WTC11 (cell line): ENCODE data around the gene TMEM86B. TPM values are rescaled to one million over a fixed set of nuclear protein-coding genes. Genes with fewer than 3 reads are reported as not detected.

Experiments
- ATAC-seq: fragments of 200-7000 bp; cut with Tn5 transposase; 2 replicates; pipeline ENCODE4 v1.10.0; 2021; ENCODE audit warnings: mild to moderate bottlenecking, moderate library complexity
- CTCF ChIA-PET: fragments of 300-600 bp; sonication (Branson Sonifier 250); formaldehyde crosslinking; loops from one replicate; lab custom pipeline; 2021; ENCODE audit warnings: antibody characterized with exemption; lab: Charles Lee
- POLR2A ChIA-PET: fragments of 350-600 bp; sonication (Branson Sonifier 250); formaldehyde crosslinking; loops from one replicate; lab custom pipeline; 2021; ENCODE audit warnings: antibody characterized with exemption; lab: Charles Lee
- DNase-seq: peaks from one replicate; pipeline ENCODE4 v3.0.0; 2021; ENCODE audit warnings: low spot score
- H3K27ac Mint-ChIP-seq: 2 replicates; pipeline ENCODE4 v1.8.0; 2021; ENCODE audit warnings: mixed read lengths
- H3K27me3 Mint-ChIP-seq: 2 replicates; pipeline ENCODE4 v1.8.0; 2021; ENCODE audit warnings: low read depth, mild to moderate bottlenecking, moderate library complexity, mixed read lengths
- H3K36me3 Mint-ChIP-seq: 2 replicates; pipeline ENCODE4 v1.8.0; 2021; ENCODE audit warnings: mixed read lengths
- H3K4me1 Mint-ChIP-seq: 2 replicates; pipeline ENCODE4 v1.8.0; 2022; ENCODE audit warnings: mixed read lengths
- H3K4me3 Mint-ChIP-seq: 2 replicates; pipeline ENCODE4 v1.8.0; 2021; ENCODE audit warnings: mild to moderate bottlenecking, moderate library complexity, mixed read lengths
- H3K9me3 Mint-ChIP-seq: 2 replicates; pipeline ENCODE4 v1.8.0; 2021; ENCODE audit warnings: mixed read lengths
- CBFB ChIP-seq: sonication (generic); formaldehyde crosslinking; IDR thresholded peaks from 2 replicates; pipeline ENCODE4 v1.8.1; 2022; ENCODE audit warnings: mild to moderate bottlenecking, low read depth, missing genetic modification reagents
- CREM ChIP-seq: sonication (generic); formaldehyde crosslinking; IDR thresholded peaks from 2 replicates; pipeline ENCODE4 v1.8.1; 2022; ENCODE audit warnings: mild to moderate bottlenecking, missing genetic modification reagents, moderate library complexity
- FOXK1 ChIP-seq: sonication (generic); formaldehyde crosslinking; IDR thresholded peaks from 2 replicates; pipeline ENCODE4 v1.8.0; 2022; ENCODE audit warnings: mild to moderate bottlenecking, moderate library complexity, missing genetic modification reagents
- GTF2I ChIP-seq: fragments of 250-450 bp; sonication (Bioruptor Pico); conservative IDR thresholded peaks from 2 replicates; pipeline ENCODE4 v1.4.0; 2021; ENCODE audit warnings: mild to moderate bottlenecking
- HMGA2 ChIP-seq: fragments of 250-450 bp; sonication (Bioruptor Pico); IDR thresholded peaks from 2 replicates; pipeline ENCODE4 v1.4.0; 2021; ENCODE audit warnings: mild to moderate bottlenecking, moderate library complexity
- NR3C1 ChIP-seq: sonication (generic); formaldehyde crosslinking; conservative IDR thresholded peaks from 2 replicates; pipeline ENCODE4 v1.8.1; 2023; ENCODE audit warnings: low read depth, mild to moderate bottlenecking, missing genetic modification reagents
- SMAD3 ChIP-seq: sonication (generic); formaldehyde crosslinking; IDR thresholded peaks from 2 replicates; pipeline ENCODE4 v1.8.0; 2022; ENCODE audit warnings: missing genetic modification reagents, mild to moderate bottlenecking, borderline replicate concordance
- SP1 ChIP-seq: sonication (generic); formaldehyde crosslinking; conservative IDR thresholded peaks from 2 replicates; pipeline ENCODE4 v1.8.1; 2022; ENCODE audit warnings: missing genetic modification reagents
- ZNF121 ChIP-seq: sonication (generic); formaldehyde crosslinking; IDR thresholded peaks from 2 replicates; pipeline ENCODE4 v1.8.0; 2023; ENCODE audit warnings: missing genetic modification reagents
- ZNF671 ChIP-seq: fragments of 250-450 bp; sonication (Bioruptor Pico); IDR thresholded peaks from 2 replicates; pipeline ENCODE4 v1.8.0; 2021; ENCODE audit warnings: mild to moderate bottlenecking
- total RNA-seq: library from RNA; stranded (reverse); gene quantifications from 3 replicates; pipeline ENCODE4 v1.2.3, GENCODE V29; 2021
- TF ChIP-seq, protein P1 (sequence below): sonication (generic); formaldehyde crosslinking; IDR thresholded peaks from 2 replicates; pipeline ENCODE4 v1.8.0; 2023; ENCODE audit warnings: mild to moderate bottlenecking, missing genetic modification reagents
- TF ChIP-seq, protein P2 (sequence below): fragments of 250-450 bp; sonication (Bioruptor Pico); IDR thresholded peaks from 2 replicates; pipeline ENCODE4 v2.1.2; 2022; ENCODE audit warnings: mild to moderate bottlenecking, moderate library complexity
- TF ChIP-seq, protein P3 (sequence below): sonication (generic); formaldehyde crosslinking; IDR thresholded peaks from 2 replicates; pipeline ENCODE4 v1.8.0; 2023; ENCODE audit warnings: missing genetic modification reagents, mild to moderate bottlenecking, borderline replicate concordance
- TF ChIP-seq, protein P4 (sequence below): sonication (generic); formaldehyde crosslinking; IDR thresholded peaks from 2 replicates; pipeline ENCODE4 v1.8.0; 2022; ENCODE audit warnings: mild to moderate bottlenecking, missing genetic modification reagents
- TF ChIP-seq, protein P5 (sequence below): sonication (generic); formaldehyde crosslinking; IDR thresholded peaks from 2 replicates; pipeline ENCODE4 v1.8.0; 2022; ENCODE audit warnings: missing genetic modification reagents
- TF ChIP-seq, protein P6 (sequence below): sonication (generic); formaldehyde crosslinking; IDR thresholded peaks from 2 replicates; pipeline ENCODE4 v1.8.1; 2023; ENCODE audit warnings: mild to moderate bottlenecking, moderate library complexity, missing genetic modification reagents

Gene TMEM86B
- total RNA-seq, 1 experiment from 2014 or later = 4.2 TPM

DNA sequence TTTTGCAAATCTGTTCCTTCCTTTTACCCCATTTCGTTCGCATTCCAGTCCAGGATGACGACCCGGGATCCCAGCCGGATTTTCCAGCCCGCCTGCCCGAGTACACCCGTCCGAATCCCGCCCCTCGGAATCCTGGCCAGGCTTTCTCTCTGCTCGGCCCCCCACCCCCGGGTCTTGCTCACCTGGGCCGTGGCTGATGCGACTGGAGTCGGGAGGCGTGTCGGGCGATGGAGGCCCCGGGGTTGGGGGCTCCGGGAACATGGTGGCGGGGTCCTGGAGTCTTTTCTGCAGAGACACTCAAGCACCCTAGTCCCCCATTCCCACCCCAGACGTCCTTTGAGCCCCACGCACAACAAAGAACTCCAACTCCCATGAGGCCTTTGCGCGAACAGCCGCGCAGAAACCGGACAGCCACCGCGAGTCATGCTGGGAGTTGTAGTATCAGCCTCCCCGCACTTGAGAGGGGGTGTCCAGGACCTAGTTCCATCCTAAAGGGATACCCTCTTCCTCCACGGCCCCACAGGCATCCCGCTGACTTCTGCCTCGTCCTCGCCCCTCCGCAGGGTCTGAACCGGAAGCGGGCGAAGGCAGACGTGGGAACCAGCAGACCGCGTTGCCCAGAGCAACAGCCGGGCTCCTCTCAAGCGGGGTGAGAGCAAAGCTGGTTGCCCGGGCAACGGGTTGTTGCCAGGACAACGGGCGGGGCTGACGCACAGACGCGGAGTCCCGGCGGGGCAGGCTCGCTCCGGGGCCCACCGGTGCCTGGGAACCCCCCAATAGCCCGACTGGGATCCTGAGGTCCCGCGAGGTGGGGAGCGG lies 49.6 kb downstream of the TMEM86B start:
- ChIA-PET POLR2A (interaction anchor here (0.7 to 1.4 kb wide), 3 partner anchors 37 to 160 kb away, joined by 3 to 6 read pairs (median 6); no protein-coding TSS in a partner anchor), CTCF (interaction anchor here (0.8 to 3.1 kb wide), 5 partner anchors 13 to 476 kb away, joined by 3 to 15 read pairs (median 5); partner anchors contain the start of genes DNAAF3 and U2AF2)
- Mint-ChIP-seq H3K9me3 (no peaks in the 10 kb centered on the region), H3K27me3 (peaks cover 92% of the 10 kb centered on the region), H3K36me3 (no peaks in the 10 kb centered on the region), H3K4me1 (peaks cover 20% of the 10 kb centered on the region), H3K27ac (peak overlapping the region; percentile 72; the same call in 1 of the 2 replicates), H3K4me3 (peak overlapping the region; percentile 77)
- ATAC-seq (peak; percentile 65), DNase-seq (peak; percentile 93)
- TF ChIP-seq, protein P1, sequence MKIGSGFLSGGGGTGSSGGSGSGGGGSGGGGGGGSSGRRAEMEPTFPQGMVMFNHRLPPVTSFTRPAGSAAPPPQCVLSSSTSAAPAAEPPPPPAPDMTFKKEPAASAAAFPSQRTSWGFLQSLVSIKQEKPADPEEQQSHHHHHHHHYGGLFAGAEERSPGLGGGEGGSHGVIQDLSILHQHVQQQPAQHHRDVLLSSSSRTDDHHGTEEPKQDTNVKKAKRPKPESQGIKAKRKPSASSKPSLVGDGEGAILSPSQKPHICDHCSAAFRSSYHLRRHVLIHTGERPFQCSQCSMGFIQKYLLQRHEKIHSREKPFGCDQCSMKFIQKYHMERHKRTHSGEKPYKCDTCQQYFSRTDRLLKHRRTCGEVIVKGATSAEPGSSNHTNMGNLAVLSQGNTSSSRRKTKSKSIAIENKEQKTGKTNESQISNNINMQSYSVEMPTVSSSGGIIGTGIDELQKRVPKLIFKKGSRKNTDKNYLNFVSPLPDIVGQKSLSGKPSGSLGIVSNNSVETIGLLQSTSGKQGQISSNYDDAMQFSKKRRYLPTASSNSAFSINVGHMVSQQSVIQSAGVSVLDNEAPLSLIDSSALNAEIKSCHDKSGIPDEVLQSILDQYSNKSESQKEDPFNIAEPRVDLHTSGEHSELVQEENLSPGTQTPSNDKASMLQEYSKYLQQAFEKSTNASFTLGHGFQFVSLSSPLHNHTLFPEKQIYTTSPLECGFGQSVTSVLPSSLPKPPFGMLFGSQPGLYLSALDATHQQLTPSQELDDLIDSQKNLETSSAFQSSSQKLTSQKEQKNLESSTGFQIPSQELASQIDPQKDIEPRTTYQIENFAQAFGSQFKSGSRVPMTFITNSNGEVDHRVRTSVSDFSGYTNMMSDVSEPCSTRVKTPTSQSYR (CRISPR knock-in tag) = 0 out of 2 replicates have a peak, but pooled peaks have one; percentile 5
- TF ChIP-seq, protein P2, sequence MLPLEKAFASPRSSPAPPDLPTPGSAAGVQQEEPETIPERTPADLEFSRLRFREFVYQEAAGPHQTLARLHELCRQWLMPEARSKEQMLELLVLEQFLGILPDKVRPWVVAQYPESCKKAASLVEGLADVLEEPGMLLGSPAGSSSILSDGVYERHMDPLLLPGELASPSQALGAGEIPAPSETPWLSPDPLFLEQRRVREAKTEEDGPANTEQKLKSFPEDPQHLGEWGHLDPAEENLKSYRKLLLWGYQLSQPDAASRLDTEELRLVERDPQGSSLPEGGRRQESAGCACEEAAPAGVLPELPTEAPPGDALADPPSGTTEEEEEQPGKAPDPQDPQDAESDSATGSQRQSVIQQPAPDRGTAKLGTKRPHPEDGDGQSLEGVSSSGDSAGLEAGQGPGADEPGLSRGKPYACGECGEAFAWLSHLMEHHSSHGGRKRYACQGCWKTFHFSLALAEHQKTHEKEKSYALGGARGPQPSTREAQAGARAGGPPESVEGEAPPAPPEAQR (CRISPR knock-in tag) = 0 out of 2 replicates have a peak, but pooled peaks have one; percentile 18
- TF ChIP-seq GTF2I (CRISPR knock-in tag) = peak; percentile 52
- TF ChIP-seq CREM (CRISPR knock-in tag) = 0 out of 2 replicates have a peak, but pooled peaks have one; percentile 37
- TF ChIP-seq SMAD3 (CRISPR knock-in tag) = no peak
- peak; percentile 78 for TF ChIP-seq SP1
- TF ChIP-seq, protein P3, sequence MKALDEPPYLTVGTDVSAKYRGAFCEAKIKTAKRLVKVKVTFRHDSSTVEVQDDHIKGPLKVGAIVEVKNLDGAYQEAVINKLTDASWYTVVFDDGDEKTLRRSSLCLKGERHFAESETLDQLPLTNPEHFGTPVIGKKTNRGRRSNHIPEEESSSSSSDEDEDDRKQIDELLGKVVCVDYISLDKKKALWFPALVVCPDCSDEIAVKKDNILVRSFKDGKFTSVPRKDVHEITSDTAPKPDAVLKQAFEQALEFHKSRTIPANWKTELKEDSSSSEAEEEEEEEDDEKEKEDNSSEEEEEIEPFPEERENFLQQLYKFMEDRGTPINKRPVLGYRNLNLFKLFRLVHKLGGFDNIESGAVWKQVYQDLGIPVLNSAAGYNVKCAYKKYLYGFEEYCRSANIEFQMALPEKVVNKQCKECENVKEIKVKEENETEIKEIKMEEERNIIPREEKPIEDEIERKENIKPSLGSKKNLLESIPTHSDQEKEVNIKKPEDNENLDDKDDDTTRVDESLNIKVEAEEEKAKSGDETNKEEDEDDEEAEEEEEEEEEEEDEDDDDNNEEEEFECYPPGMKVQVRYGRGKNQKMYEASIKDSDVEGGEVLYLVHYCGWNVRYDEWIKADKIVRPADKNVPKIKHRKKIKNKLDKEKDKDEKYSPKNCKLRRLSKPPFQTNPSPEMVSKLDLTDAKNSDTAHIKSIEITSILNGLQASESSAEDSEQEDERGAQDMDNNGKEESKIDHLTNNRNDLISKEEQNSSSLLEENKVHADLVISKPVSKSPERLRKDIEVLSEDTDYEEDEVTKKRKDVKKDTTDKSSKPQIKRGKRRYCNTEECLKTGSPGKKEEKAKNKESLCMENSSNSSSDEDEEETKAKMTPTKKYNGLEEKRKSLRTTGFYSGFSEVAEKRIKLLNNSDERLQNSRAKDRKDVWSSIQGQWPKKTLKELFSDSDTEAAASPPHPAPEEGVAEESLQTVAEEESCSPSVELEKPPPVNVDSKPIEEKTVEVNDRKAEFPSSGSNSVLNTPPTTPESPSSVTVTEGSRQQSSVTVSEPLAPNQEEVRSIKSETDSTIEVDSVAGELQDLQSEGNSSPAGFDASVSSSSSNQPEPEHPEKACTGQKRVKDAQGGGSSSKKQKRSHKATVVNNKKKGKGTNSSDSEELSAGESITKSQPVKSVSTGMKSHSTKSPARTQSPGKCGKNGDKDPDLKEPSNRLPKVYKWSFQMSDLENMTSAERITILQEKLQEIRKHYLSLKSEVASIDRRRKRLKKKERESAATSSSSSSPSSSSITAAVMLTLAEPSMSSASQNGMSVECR = peak; percentile 19; the same call in 1 of the 2 replicates
- TF ChIP-seq NR3C1 = no peak
- TF ChIP-seq CBFB (CRISPR knock-in tag) = 0 out of 2 replicates have a peak, but pooled peaks have one; percentile 35
- TF ChIP-seq, protein P4, sequence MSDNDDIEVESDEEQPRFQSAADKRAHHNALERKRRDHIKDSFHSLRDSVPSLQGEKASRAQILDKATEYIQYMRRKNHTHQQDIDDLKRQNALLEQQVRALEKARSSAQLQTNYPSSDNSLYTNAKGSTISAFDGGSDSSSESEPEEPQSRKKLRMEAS = 0 out of 2 replicates have a peak, but pooled peaks have one; percentile 20
- TF ChIP-seq, protein P5, sequence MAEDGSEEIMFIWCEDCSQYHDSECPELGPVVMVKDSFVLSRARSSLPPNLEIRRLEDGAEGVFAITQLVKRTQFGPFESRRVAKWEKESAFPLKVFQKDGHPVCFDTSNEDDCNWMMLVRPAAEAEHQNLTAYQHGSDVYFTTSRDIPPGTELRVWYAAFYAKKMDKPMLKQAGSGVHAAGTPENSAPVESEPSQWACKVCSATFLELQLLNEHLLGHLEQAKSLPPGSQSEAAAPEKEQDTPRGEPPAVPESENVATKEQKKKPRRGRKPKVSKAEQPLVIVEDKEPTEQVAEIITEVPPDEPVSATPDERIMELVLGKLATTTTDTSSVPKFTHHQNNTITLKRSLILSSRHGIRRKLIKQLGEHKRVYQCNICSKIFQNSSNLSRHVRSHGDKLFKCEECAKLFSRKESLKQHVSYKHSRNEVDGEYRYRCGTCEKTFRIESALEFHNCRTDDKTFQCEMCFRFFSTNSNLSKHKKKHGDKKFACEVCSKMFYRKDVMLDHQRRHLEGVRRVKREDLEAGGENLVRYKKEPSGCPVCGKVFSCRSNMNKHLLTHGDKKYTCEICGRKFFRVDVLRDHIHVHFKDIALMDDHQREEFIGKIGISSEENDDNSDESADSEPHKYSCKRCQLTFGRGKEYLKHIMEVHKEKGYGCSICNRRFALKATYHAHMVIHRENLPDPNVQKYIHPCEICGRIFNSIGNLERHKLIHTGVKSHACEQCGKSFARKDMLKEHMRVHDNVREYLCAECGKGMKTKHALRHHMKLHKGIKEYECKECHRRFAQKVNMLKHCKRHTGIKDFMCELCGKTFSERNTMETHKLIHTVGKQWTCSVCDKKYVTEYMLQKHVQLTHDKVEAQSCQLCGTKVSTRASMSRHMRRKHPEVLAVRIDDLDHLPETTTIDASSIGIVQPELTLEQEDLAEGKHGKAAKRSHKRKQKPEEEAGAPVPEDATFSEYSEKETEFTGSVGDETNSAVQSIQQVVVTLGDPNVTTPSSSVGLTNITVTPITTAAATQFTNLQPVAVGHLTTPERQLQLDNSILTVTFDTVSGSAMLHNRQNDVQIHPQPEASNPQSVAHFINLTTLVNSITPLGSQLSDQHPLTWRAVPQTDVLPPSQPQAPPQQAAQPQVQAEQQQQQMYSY = peak; percentile 99
- TF ChIP-seq HMGA2 (CRISPR knock-in tag) = no peak
- no peak for TF ChIP-seq ZNF671 (CRISPR knock-in tag)
- TF ChIP-seq FOXK1 (CRISPR knock-in tag) = 0 out of 2 replicates have a peak, but pooled peaks have one; percentile 26
- TF ChIP-seq ZNF121 (CRISPR knock-in tag) = peak; percentile 99
- TF ChIP-seq, protein P6, sequence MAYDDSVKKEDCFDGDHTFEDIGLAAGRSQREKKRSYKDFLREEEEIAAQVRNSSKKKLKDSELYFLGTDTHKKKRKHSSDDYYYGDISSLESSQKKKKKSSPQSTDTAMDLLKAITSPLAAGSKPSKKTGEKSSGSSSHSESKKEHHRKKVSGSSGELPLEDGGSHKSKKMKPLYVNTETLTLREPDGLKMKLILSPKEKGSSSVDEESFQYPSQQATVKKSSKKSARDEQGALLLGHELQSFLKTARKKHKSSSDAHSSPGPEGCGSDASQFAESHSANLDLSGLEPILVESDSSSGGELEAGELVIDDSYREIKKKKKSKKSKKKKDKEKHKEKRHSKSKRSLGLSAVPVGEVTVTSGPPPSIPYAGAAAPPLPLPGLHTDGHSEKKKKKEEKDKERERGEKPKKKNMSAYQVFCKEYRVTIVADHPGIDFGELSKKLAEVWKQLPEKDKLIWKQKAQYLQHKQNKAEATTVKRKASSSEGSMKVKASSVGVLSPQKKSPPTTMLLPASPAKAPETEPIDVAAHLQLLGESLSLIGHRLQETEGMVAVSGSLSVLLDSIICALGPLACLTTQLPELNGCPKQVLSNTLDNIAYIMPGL (CRISPR knock-in tag) = no peak
